HG03097 (cell line): Measurements from ENCODE around the gene LIN9.
A peak's percentile ranks its signal among the peaks of the same experiment; 100 is the strongest.
"Not testable (repeated sequence)": the region's sequence is repeated elsewhere in the genome, so short reads cannot be mapped to it uniquely, and the experiment has no call there.

Source experiments
- ATAC-seq: cut with Tn5 transposase; IDR thresholded peaks from one replicate; pipeline ENCODE4 v1.9.1; 2021; ENCODE audit not compliant: unreplicated experiment, low FRiP score

LIN9 gene

DNA sequence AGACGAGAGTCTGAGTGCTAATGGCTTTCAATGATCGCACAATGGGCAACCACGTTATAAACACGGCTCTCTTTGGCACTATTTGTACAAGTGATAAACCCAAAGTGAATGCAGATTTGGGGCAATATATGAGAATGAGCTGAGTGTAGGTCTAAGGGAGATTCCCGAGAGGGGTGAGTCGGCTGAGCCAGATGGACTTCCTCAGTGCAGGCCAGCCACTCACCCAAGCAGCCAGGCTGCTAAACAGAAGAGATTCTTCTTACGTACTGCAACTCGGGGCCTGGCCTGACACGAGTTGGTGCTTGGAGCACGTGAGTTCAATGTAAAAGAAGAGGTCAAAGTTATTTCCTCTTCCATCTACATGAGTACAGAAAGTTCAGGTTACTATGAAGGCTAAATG lies 91.7 kb downstream of the LIN9 start:
- no peak for ATAC-seq

DNA sequence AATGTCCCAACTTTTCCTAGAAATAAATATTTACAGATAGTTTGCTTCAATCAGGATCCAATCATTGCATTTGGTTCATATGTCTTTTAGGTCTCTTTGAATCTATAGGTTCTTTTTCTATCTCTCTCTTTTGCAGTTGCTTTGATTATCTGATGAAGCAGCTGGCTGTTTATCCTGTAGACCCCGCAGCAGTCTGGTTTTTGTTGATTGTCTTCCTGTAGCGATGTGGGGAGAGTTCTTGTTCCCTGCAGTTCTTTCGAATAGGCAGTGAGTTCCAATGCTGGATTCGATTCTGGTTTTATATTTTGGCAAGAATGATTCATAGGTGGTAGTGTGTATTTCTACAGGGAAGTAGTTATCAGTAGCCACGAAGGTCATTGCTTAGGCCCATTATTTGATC lies 92.9 kb downstream of the LIN9 start:
- no peak for ATAC-seq

GRCh38 chr1:226215239-226215638 lies 93.7 kb downstream of the LIN9 start:
- ATAC-seq = no peak

DNA sequence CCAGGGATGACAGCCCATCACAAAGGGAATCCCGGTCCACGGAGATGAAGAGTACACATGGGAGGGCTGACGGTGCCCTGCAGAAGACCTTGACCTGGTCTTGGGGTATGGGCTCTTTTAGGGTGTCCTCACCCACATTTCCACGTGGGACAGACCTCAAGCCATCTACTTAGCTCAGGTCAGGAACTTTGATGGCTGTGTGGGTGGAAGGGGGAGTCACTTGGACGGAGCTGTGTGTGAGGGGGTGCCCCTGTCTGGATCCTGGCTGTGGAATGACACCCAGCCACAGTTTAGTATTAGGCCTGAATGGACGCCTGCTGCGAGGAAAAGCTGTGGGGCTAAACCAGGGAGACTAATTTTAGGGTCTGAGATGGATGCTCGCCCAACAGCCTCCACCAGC lies 96.4 kb downstream of the LIN9 start:
- ATAC-seq = no peak

GRCh38 chr1:226211181-226211821 lies 97.7 kb downstream of the LIN9 start:
- ATAC-seq = no peak

DNA sequence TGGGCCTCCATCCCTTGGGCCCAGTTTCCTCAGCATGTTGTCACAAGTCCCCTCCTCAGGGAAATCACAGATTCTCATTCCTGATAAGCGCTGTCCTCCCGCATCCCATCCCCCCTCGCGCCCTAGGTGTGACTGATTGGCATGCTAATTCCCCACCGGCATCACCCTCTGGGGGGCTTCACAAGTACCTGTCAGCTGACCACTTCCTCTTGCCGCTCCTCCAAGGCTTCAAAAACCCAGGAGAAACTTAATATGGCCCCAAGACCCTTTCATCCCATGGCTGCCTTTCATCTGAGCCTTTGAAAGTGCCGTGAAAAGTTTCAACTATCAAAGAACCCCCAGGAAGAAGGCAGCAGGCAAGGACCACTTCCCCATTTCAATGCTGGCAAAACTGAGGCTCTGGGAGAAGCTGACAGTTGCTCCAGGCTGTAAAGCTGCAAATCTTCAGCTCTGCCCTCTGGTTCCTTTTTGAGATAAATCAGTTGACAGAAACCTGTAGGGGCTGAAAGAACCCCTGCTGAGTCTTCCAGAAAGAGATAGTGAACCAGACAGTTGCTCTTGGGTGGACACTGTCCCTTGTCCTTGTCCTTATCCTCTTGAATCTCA lies 98.3 kb downstream of the LIN9 start:
- ATAC-seq = no peak

DNA sequence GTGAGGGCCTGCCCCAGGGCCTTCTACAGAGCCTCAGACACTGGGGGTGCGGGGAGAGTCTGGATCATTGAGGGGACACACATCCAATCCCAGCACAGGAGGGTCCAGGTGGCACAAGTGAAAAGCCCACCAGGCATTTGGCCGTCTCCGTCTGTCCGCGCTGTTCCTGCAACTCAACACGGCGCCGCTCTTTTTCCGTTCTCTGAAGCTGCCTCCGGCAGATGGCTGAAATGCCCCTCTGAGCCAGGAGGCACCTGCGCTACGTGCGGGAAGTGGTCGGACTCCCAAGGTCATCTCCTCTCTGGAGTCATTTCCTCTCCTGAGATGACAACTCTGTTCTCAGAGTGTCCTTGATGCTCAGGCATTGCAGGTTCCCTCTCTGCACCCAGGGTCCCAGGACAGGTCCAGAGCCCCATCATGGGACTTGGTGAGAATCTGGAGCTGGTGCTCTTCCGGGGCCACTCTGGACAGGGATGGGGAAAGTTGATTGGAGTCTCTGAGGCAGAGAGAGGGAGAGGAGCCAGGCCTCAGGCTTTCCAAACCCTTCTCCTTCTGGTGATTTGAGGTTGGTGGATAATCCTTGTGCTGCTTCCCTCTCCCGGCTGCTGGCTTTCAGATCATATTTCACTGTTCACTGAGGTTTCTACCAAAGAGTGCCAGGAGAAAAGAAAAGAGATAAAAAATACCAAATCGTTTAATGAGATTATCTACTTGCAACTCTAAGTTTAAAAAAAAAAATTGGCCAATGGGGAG lies 99.5 kb downstream of the LIN9 start:
- no peak for ATAC-seq

- no peak for ATAC-seq
These were observed 101.9 kb downstream of the LIN9 start for GRCh38 chr1:226207048-226207447.

DNA sequence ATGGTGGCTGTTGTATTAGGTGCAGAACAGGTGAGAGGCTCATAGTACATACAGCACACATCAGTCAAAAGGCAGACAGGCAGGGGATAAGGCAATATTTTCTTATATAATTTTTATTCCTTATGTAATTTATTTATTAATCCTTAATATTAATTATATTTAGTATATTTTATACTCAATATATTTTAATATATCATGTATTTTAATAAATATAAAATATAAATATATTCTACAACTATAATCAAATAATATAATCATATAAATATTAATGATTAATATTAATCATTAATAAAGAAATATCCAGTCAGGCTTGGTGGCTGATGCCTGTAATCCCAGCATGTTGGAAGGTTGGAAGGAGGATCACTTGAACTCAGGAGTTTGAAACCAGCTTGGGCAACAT lies 104.8 kb downstream of the LIN9 start:
- no peak for ATAC-seq

DNA sequence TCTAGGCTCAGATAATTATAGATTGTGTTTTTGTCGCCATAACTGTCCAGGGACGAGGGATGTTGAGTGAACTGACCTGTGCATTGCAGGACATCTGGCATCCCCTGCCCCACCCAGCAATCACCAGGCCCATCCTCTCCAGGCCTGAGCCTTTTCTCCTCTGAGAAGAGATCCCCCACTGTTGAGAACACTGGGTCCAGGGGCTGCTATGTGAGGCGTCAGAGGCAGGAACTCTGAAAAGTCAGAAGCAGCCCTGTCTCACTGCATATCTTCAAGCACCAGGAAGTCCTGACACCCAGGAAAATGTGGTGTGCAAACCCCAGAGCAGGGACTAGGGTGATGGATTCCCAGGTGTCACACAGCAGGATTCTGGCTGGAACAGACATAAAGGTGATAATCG lies 105.3 kb downstream of the LIN9 start:
- no peak for ATAC-seq

DNA sequence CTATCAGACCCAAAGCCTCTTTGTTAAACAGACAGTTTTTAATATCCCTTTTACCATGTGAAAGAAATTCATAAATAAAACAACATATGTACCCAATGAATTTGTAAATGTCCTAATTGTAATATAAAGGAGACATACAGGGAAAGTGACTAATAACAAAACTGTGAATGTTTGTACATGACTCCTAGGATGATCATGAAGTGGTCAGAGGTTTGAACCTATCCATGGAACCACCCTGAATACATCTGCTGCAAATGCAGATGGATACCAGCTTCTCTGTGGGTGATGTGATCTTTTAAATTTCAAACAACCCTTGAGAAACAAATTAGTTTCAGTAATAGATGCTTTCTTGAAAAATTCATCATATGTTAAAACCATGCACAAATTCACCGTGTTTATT lies 105.7 kb downstream of the LIN9 start:
- no peak for ATAC-seq

DNA sequence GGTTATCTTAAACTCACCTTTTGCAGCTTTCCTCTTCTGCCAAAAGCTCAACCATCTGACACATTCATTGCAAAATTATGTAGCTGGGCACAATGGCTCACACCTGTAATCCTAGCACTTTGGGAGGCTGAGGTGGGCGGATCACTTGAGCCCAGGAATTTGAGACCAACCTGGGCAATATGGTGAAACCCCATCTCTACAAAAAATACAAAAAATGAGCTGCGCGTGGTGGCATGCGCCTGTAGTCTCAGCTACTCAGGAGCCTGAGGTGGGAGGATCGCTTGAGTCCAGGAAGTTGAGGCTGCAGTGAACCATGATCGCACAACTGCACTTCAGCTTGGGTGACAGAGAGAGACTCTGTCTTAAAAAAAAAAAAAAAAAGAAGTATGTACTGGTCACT lies 106.3 kb downstream of the LIN9 start:
- not testable (repeated sequence) for ATAC-seq

- no peak for ATAC-seq
These were observed 106.7 kb downstream of the LIN9 start for GRCh38 chr1:226202246-226202645.

DNA sequence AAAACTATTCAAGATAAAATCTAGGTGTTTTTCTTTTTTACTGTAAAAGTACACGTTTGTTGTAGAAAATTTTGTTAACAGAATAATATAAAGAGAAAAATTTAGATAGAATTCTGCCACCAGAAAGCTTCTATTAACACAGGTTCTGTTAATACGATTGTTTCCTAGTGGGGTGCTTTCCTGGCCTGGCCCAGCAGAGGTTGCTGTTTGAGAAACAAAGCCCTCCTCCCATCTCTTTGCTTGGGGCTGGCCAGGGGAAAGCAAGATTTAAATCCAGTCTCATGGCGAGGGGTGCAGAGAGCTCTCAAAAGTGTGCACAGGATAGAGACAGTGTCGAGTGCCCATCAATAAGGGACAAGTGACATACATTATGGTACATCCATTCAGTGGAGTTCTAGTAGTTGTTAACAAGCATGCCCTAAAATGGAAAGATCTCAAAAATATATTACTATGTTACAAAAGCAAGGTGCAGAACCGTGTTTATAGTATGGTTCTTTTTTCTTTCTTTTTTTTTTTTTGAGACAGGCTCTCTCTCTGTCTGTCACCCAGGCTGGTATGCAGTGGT lies 107.9 kb downstream of the LIN9 start:
- ATAC-seq = no peak

GRCh38 chr1:226199971-226200370 lies 109.0 kb downstream of the LIN9 start:
- no peak for ATAC-seq

GRCh38 chr1:226195144-226195543 lies 113.8 kb downstream of the LIN9 start:
- ATAC-seq = no peak

DNA sequence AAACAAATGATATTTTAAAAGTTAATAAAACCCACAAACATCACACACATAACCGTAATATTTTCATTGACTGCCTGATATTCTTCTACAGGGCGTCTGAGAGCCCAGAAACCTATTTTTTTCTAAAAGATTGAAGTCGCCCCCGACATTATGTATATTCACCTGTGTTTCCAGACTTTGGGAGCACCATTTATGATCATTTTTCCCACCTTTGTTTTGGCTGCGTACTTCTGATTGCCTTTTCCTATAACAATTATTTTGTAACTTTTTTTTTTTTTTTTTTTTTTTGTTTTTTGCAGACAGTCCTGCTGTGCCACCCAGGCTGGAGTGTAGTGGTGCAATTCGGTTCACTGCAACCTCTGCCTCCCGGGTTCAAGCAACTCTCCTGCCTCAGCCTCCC lies 121.6 kb downstream of the LIN9 start:
- no peak for ATAC-seq

DNA sequence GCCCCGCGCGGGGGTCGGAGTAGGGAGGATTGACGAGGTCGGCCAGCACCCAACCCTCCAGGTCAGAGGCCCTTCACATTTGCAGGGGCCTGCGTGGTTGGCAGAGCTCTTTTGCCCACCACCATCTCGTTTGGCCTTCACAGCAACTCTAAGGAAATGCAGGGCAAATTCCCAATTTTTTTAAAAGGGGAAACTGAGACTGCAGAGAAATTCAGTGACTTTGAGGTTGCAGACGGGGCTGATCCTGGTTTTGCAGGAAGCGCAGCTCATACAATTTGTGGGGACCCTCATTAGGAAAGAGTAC lies 122.0 kb downstream of the LIN9 start:
- no peak for ATAC-seq

DNA sequence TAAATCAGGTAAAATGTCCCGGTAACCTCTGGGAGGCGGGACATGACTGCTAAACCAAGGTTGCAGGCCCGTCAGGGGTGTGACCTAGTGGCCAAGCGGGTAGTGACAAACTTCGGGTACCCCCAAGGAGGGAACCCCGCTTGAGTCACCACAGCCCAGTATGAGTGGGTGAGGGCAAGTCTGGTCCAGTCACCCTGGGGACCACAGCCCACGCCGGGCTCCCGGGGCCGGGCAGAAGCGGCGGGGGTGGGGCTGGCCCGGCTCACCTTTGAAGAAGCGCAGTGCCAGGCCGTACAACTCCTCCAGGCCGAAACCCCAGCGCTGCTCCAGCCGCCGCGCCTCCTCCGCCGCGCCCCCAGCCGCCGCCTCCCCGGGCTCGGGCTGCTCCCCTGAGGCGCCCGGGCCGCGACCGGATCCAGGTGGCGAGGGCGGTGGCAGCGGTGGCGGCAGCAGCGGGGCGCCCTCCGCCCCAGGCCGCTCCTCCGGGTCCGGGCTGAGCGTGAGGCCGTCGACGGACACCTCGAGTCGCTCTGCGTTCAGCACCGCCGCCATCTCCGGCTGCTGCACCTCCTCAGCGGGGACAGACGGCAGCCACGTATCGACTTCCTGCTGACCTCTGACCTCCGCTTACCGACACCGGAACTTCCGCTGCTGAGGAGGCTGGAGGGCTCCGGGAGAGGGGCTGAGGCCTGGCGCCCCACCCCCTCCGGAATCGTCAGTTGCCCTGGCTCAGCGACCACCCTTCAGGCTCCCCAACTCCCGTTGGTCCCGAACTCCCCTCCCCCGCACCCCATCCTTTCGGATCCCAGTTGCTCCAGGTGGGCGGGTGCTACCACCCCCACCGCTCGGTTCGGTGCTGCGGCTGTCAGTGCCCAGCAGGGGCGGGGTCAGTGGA lies 122.6 kb downstream of the LIN9 start, which contains the start of gene ACBD3:
Gene ACBD3, minus strand, starts transcription at position 618 of the 895 bp plus-strand sequence. Its CDS starts 66 bp downstream, at position 552.
- ATAC-seq = peak; percentile 93

DNA sequence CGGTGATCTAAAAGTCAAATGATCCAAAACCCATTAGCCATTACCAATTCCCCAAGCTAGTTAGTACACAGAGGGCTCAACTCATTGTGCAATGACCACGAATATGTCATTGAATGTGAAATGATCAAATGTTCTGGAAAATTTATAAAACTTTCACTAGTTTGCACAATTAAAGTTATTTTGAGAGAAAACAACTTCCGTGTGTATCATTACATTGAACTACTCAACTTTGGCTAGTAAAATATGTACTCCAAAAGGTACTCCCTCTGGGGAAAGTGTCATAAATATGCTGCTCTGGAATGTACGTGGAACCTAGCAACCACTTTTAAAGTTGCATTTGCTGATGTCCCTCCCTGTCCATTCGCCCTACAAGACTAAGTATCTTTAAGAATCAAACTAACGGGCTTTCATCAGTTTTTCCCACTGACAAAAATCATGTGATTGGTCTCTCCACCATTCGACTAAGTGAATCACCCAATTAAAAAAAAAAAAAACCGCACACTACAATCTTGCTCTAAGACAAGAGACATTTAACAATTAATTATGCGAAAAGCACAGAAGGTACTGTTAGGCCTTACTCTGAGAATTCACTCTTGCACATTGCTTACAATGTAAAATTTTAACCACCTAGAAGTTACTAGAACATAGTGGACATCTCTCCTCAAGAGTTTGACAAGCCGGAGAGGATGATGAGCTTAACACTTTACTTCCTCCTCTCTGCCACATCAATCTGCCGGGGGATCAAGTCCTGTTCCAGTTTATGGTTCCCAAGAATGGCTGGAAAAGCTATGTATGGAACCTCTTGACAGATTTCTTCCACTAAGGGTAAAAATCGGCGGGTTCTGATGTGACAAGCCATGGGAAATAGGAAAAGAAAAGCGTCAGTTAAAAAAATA lies 123.6 kb downstream of the LIN9 start:
- no peak for ATAC-seq
